Ishikawa (cell line): ENCODE results near the gene NDOR1.

Experiments used
- CEBPB ChIP-seq: IDR thresholded peaks from 2 replicates; pipeline ENCODE4 v1.6.1; 2012
- CREB1 ChIP-seq: IDR thresholded peaks from 2 replicates; pipeline ENCODE4 v1.6.1; 2012; ENCODE audit warnings: low read depth
- EGR1 ChIP-seq: IDR thresholded peaks from 2 replicates; pipeline ENCODE4 v1.6.1; 2012
- EP300 ChIP-seq: IDR thresholded peaks from 2 replicates; pipeline ENCODE4 v1.6.1; 2012; ENCODE audit warnings: borderline replicate concordance
- FOXM1 ChIP-seq: IDR thresholded peaks from 2 replicates; pipeline ENCODE4 v1.6.1; 2012; ENCODE audit warnings: low read depth, borderline replicate concordance
- MAX ChIP-seq: IDR thresholded peaks from 2 replicates; pipeline ENCODE4 v1.6.1; 2012
- NFIC ChIP-seq: IDR thresholded peaks from 2 replicates; pipeline ENCODE4 v1.6.1; 2012
- RAD21 ChIP-seq: IDR thresholded peaks from 2 replicates; pipeline ENCODE4 v1.6.1; 2012; ENCODE audit warnings: low read depth
- REST ChIP-seq: IDR thresholded peaks from 2 replicates; pipeline ENCODE4 v1.6.1; 2012; ENCODE audit warnings: low read depth, mild to moderate bottlenecking
- TAF1 ChIP-seq: IDR thresholded peaks from 2 replicates; pipeline ENCODE4 v1.6.1; 2012; ENCODE audit warnings: low read depth, mild to moderate bottlenecking
- TCF12 ChIP-seq: IDR thresholded peaks from 2 replicates; pipeline ENCODE4 v1.6.1; 2012; ENCODE audit warnings: low read depth
- TEAD4 ChIP-seq: IDR thresholded peaks from 2 replicates; pipeline ENCODE4 v1.6.1; 2012
- USF1 ChIP-seq: IDR thresholded peaks from 2 replicates; pipeline ENCODE4 v1.6.1; 2012
- YY1 ChIP-seq: IDR thresholded peaks from 2 replicates; pipeline ENCODE4 v1.6.1; 2012; ENCODE audit warnings: low read depth
- ZBTB7A ChIP-seq: IDR thresholded peaks from 2 replicates; pipeline ENCODE4 v1.6.1; 2012; ENCODE audit warnings: low read depth

Gene NDOR1

GRCh38 chr9:137178201-137178938 is 27.1 kb upstream of the NDOR1 start:
- TF ChIP-seq TEAD4 (no peak), EP300 (no peak), EGR1 (no peak), CEBPB (no peak), TCF12 (no peak), TAF1 (no peak), FOXM1 (no peak)

- TF ChIP-seq CREB1 (no peak), YY1 (no peak), EP300 (no peak), TCF12 (no peak), EGR1 (no peak), REST (no peak), FOXM1 (no peak), TAF1 (no peak), ZBTB7A (no peak)
These were observed 26.4 kb upstream of the NDOR1 start for GRCh38 chr9:137178939-137179630.

- no peak for TF ChIP-seq TCF12
- no peak for TF ChIP-seq REST
- no peak for TF ChIP-seq TEAD4
- no peak for TF ChIP-seq YY1
- TF ChIP-seq FOXM1, result no peak
- no peak for TF ChIP-seq MAX
- TF ChIP-seq ZBTB7A, result no peak
These were observed 25.7 kb upstream of the NDOR1 start for GRCh38 chr9:137179761-137180160.

- TF ChIP-seq REST, result no peak
- TF ChIP-seq CEBPB, result no peak
- no peak for TF ChIP-seq ZBTB7A
- no peak for TF ChIP-seq EGR1
- no peak for TF ChIP-seq TCF12
- no peak for TF ChIP-seq TEAD4
These were observed 25.0 kb upstream of the NDOR1 start for GRCh38 chr9:137180491-137180890.

- TF ChIP-seq CREB1 (no peak), NFIC (no peak), MAX (no peak), FOXM1 (no peak), YY1 (no peak), RAD21 (no peak), TAF1 (no peak), TCF12 (no peak), CEBPB (no peak), USF1 (no peak), EP300 (no peak), EGR1 (no peak), REST (no peak), TEAD4 (no peak), ZBTB7A (no peak)
These were observed 23.8 kb upstream of the NDOR1 start for GRCh38 chr9:137181680-137182079.
